Measurements from ENCODE around the gene ZNF672.

Gene ZNF672

GRCh38 chr1:248838357-248839167 is 538 bp downstream of the ZNF672 start:
- DNase-seq: peak; percentile 43

- no peak for DNase-seq
Measured at GRCh38 chr1:248839168-248839555, 1.1 kb downstream of the ZNF672 start.

GRCh38 chr1:248840946-248841345 is 2.9 kb downstream of the ZNF672 start:
- DNase-seq: no peak

- DNase-seq: no peak
Measured at GRCh38 chr1:248841702-248842395, 3.8 kb downstream of the ZNF672 start.

- DNase-seq: no peak
Measured at GRCh38 chr1:248842781-248843331, 4.8 kb downstream of the ZNF672 start.

- DNase-seq: no peak
Measured at GRCh38 chr1:248843687-248844086, 5.7 kb downstream of the ZNF672 start.

- no peak for DNase-seq
Measured at GRCh38 chr1:248844526-248844925, 6.5 kb downstream of the ZNF672 start.

- DNase-seq: no peak
Measured at GRCh38 chr1:248847181-248847955, 9.3 kb downstream of the ZNF672 start.

GRCh38 chr1:248847956-248848561 is 10.0 kb downstream of the ZNF672 start:
- no peak for DNase-seq

GRCh38 chr1:248848602-248849001 is 10.6 kb downstream of the ZNF672 start:
- no peak for DNase-seq

GRCh38 chr1:248849152-248849551 is 11.1 kb downstream of the ZNF672 start:
- DNase-seq: no peak

GRCh38 chr1:248849637-248850036 is 11.6 kb downstream of the ZNF672 start:
- DNase-seq: no peak

- no peak for DNase-seq
Measured at GRCh38 chr1:248850124-248850523, 12.1 kb downstream of the ZNF672 start.

GRCh38 chr1:248850536-248851251 is 12.7 kb downstream of the ZNF672 start:
- DNase-seq: no peak

GRCh38 chr1:248851390-248851789 is 13.4 kb downstream of the ZNF672 start:
- DNase-seq: no peak

- DNase-seq: no peak
Measured at GRCh38 chr1:248852481-248853405, 14.7 kb downstream of the ZNF672 start.

- DNase-seq: no peak
Measured at GRCh38 chr1:248853663-248854375, 15.8 kb downstream of the ZNF672 start.

- DNase-seq: no peak
Measured at GRCh38 chr1:248855580-248855979, 17.6 kb downstream of the ZNF672 start.

- DNase-seq: no peak
Measured at GRCh38 chr1:248856176-248856575, 18.2 kb downstream of the ZNF672 start.

GRCh38 chr1:248857201-248857600 is 19.2 kb downstream of the ZNF672 start:
- DNase-seq: no peak
